ENCODE measurements around the gene KCNC4.

The KCNC4 gene

GRCh38 chr1:110233861-110234260, 23.7 kb downstream of the KCNC4 start:
- no peak for DNase-seq

GRCh38 chr1:110234691-110235090, 24.6 kb downstream of the KCNC4 start:
- DNase-seq: no peak

- DNase-seq: no peak
These were observed 25.2 kb downstream of the KCNC4 start for GRCh38 chr1:110235181-110235833.

- peak; percentile 83 for DNase-seq
These were observed 25.9 kb downstream of the KCNC4 start for GRCh38 chr1:110235834-110236682.

GRCh38 chr1:110237386-110238152, 27.5 kb downstream of the KCNC4 start:
- DNase-seq: peak; percentile 21

- DNase-seq: peak; percentile 30
These were observed 29.6 kb downstream of the KCNC4 start for GRCh38 chr1:110239441-110240430.

GRCh38 chr1:110240476-110241210, 30.5 kb downstream of the KCNC4 start:
- DNase-seq: no peak

- DNase-seq: no peak
These were observed 31.4 kb downstream of the KCNC4 start for GRCh38 chr1:110241516-110241915.

- DNase-seq: no peak
These were observed 31.9 kb downstream of the KCNC4 start for GRCh38 chr1:110242062-110242461.

- no peak for DNase-seq
These were observed 32.6 kb downstream of the KCNC4 start for GRCh38 chr1:110242731-110243130.

- DNase-seq: no peak
These were observed 33.0 kb downstream of the KCNC4 start for GRCh38 chr1:110243146-110243545.

- peak; percentile 39 for DNase-seq
These were observed 33.5 kb downstream of the KCNC4 start for GRCh38 chr1:110243574-110243973.

- DNase-seq: no peak
These were observed 35.9 kb downstream of the KCNC4 start for GRCh38 chr1:110245876-110246620.

- DNase-seq: no peak
These were observed 38.6 kb downstream of the KCNC4 start for GRCh38 chr1:110248746-110249145.

GRCh38 chr1:110249256-110249655, 39.1 kb downstream of the KCNC4 start:
- DNase-seq: no peak

GRCh38 chr1:110250008-110250407, 39.9 kb downstream of the KCNC4 start:
- DNase-seq: no peak

- DNase-seq: no peak
These were observed 40.6 kb downstream of the KCNC4 start for GRCh38 chr1:110250749-110251148.

GRCh38 chr1:110253213-110253612, 43.1 kb downstream of the KCNC4 start:
- DNase-seq: no peak

- no peak for DNase-seq
These were observed 44.7 kb downstream of the KCNC4 start for GRCh38 chr1:110254604-110255391.

GRCh38 chr1:110255392-110255787, 45.3 kb downstream of the KCNC4 start:
- no peak for DNase-seq

All from suppressor macrophage treated with lipopolysaccharide for 4 hours (primary cell).